ENCODE results near the gene PDSS2. TPM values are rescaled to one million over a fixed set of nuclear protein-coding genes. Genes with fewer than 3 reads are reported as not detected.

The PDSS2 gene
- total and polyA plus RNA-seq, 2 of the 4 experiments (the other 2 are of a cell fraction): 8.6 to 9.2 TPM

GRCh38 chr6:107337191-107337741 lies 122.1 kb downstream of the PDSS2 start:
- Histone ChIP-seq H2AK5ac (ENCODE audit: low read depth, low read length) (no peak overlapping the region), H3K9me3 (ENCODE audit: control insufficient read depth, insufficient read depth, low read length) (no peaks in the 10 kb centered on the region), H3K14ac (replicated peaks; ENCODE audit: low read depth, low read length) (no peak overlapping the region), H2BK20ac (ENCODE audit: low read depth, low read length) (no peak overlapping the region), H3K27ac (ENCODE audit: insufficient read depth, low read length) (no peak overlapping the region), H3K23ac (ENCODE audit: low read depth, low read length) (no peak overlapping the region), H3K4me2 (ENCODE audit: low read depth, low read length) (no peak overlapping the region), H4K91ac (ENCODE audit: insufficient read depth, low read depth, low read length) (no peak overlapping the region), H2AFZ (replicated peaks; ENCODE audit: low read length, poor library complexity) (no peak overlapping the region), H2AK9ac (replicated peaks; ENCODE audit: low read depth, low read length, poor library complexity) (no peak overlapping the region), H4K20me1 (ENCODE audit: insufficient read depth, low read length) (no peaks in the 10 kb centered on the region), H3K9ac (ENCODE audit: low read depth, low read length) (no peak overlapping the region), H3K4ac (ENCODE audit: low read depth, low read length) (no peak overlapping the region), H3K56ac (ENCODE audit: extremely low read depth, insufficient read depth, low read length) (no peak overlapping the region), H3K4me3 (ENCODE audit: insufficient read depth, low read depth, low read length) (no peak overlapping the region), H2BK5ac (ENCODE audit: low read depth, low read length, poor library complexity, severe bottlenecking) (no peak overlapping the region), H3K36me3 (ENCODE audit: control insufficient read depth, insufficient read depth, low read length) (no peaks in the 10 kb centered on the region), H2BK15ac (ENCODE audit: low read depth, low read length) (no peak overlapping the region), H4K8ac (ENCODE audit: low read depth in 2 of 2, low read length in 2 of 2) (no peak overlapping the region), H3K4me1 (ENCODE audit: control insufficient read depth, insufficient read depth, low read length) (peaks cover 3% of the 10 kb centered on the region), H3K27me3 (ENCODE audit: control insufficient read depth, insufficient read depth, low read length) (no peaks in the 10 kb centered on the region), H3K18ac (ENCODE audit: low read depth, low read length) (no peak overlapping the region), H4K5ac (ENCODE audit: low read depth, low read length) (no peak overlapping the region), H3K79me1 (ENCODE audit: low read depth in 1 of 2, low read length in 2 of 2) (peaks cover 0 to 7% of the 10 kb centered on the region in 2 experiments; a peak in 1 of 4 replicates), H2BK120ac (ENCODE audit: low read depth, low read length) (no peak overlapping the region), H3K9me1 (ENCODE audit: insufficient read depth, low read length) (peaks cover 3% of the 10 kb centered on the region)
- intact Hi-C loops (cut with micrococcal nuclease) (no loop called here), dilution Hi-C loops (cut with HindIII; ENCODE audit: low sequenced_read_pairs, unreplicated experiment) (no loop called here), in situ Hi-C loops (cut with MboI; ENCODE audit: low sequenced_read_pairs) (no loop called here)
- DNase-seq (no peak), ATAC-seq (ENCODE audit: low read depth) (no peak)
- BruUV-seq (replicated peaks): no TSS peak
- ChIA-PET CTCF (interaction anchor here (0.6 kb wide), 1 partner anchor 84 kb away, joined by 4 read pairs; no protein-coding TSS in a partner anchor), POLR2A (ENCODE audit: unreplicated experiment) (no interaction called here)
- TF ChIP-seq MXI1 (IDR thresholded peaks at IDR 0.05; ENCODE audit: borderline replicate concordance, low read depth, low read length): no peak
- TF ChIP-seq BHLHE40 (IDR thresholded peaks at IDR 0.05; ENCODE audit: low read depth, low read length): no peak
- TF ChIP-seq RCOR1 (IDR thresholded peaks at IDR 0.05; ENCODE audit: insufficient replicate concordance, low read length): no peak
- TF ChIP-seq RFX5 (IDR thresholded peaks at IDR 0.05; ENCODE audit: low read depth, low read length): no peak
- TF ChIP-seq MAZ (IDR thresholded peaks at IDR 0.05; ENCODE audit: borderline replicate concordance, low read depth, low read length): no peak
- TF ChIP-seq CHD1 (IDR thresholded peaks at IDR 0.05; ENCODE audit: low read depth, low read length): no peak
- no peak for TF ChIP-seq SMC3 (IDR thresholded peaks at IDR 0.05; ENCODE audit: low read depth, low read length)
- TF ChIP-seq POLR2A (IDR thresholded peaks at IDR 0.05; ENCODE audit: low read depth, low read length): no peak
- no peak for TF ChIP-seq MAFK (IDR thresholded peaks at IDR 0.05; ENCODE audit: low read depth, low read length)
- no peak for TF ChIP-seq NFE2L2 (IDR thresholded peaks at IDR 0.05; ENCODE audit: low read depth, low read length)
- TF ChIP-seq CEBPB (IDR thresholded peaks at IDR 0.05; ENCODE audit: low read depth, low read length): no peak

Measured in IMR-90 (cell line).